NCI-H82 treated with DMSO at 0.1 percent for 48 hours (cell line): ENCODE data around the gene KCTD11.

Experiments
- DNase-seq: peaks from one replicate; lab custom pipeline; 2025; ENCODE audit not compliant: unreplicated experiment; lab: John Stamatoyannopoulos, UW

Gene KCTD11

GRCh38 chr17:7403977-7404736, 52.2 kb downstream of the KCTD11 start, which contains the start of gene TMEM256:
Gene TMEM256 (minus strand): TSS chr17:7404097. CDS start chr17:7404084, 13 bp downstream.
- peak; percentile 99 for DNase-seq
